Heart right ventricle (tissue), 16 donors: ENCODE data around the gene KLHL25. TPM values are rescaled to one million over a fixed set of nuclear protein-coding genes. Genes with fewer than 3 reads are reported as not detected.
A peak's percentile ranks its signal among the peaks of the same experiment; 100 is the strongest.

Source experiments
- ATAC-seq, 8 donors: fragments of 200-7000 bp; cut with Tn5 transposase; one replicate each; pipeline ENCODE4 v1.9.1; 2020; ENCODE audit warnings: mild to moderate bottlenecking in 8 of 8, moderate library complexity in 8 of 8, moderate number of reproducible peaks in 1 of 8
- DNase-seq, 2 donors: peaks; one replicate each; pipeline ENCODE4 v3.0.0-alpha.2; 2020
- H3K27ac ChIP-seq, 10 donors: fragments of 200-600 bp; sonication (generic) in 2 of 10; one replicate each; pipeline versions ENCODE4 v1.5.0 to v1.8.0; 2020 to 2022; ENCODE audit warnings: mild to moderate bottlenecking in 3 of 10
- H3K27me3 ChIP-seq, 7 donors: fragments of 200-600 bp; one replicate each; pipeline ENCODE4 v1.8.0; 2021 to 2022; ENCODE audit warnings: mild to moderate bottlenecking in 2 of 7
- H3K36me3 ChIP-seq, 9 donors: fragments of 200-600 bp; sonication (generic) in 1 of 9; one replicate each; pipeline versions ENCODE4 v1.5.0 to v1.8.0; 2020 to 2022; ENCODE audit warnings: mild to moderate bottlenecking in 2 of 9
- H3K4me1 ChIP-seq, 9 donors: fragments of 200-600 bp; sonication (generic) in 1 of 9; one replicate each; pipeline versions ENCODE4 v1.5.0 to v1.8.0; 2020 to 2022; ENCODE audit warnings: mild to moderate bottlenecking in 4 of 9
- H3K4me3 ChIP-seq, 10 donors: fragments of 200-600 bp; sonication (generic) in 2 of 10; one replicate each; pipeline versions ENCODE4 v1.5.0 to v1.8.0; 2020 to 2022; ENCODE audit warnings: mild to moderate bottlenecking in 7 of 10, moderate library complexity in 2 of 10
- H3K9me3 ChIP-seq, 11 donors: fragments of 200-600 bp in 10 of 11; sonication (generic) in 2 of 11; one replicate each; pipeline versions ENCODE4 v1.5.0 to v1.8.0; 2013 to 2022; ENCODE audit warnings: mild to moderate bottlenecking in 2 of 11, control low read depth in 1 of 11, moderate library complexity in 1 of 11
- WGBS, 2 donors: extraction: QIAGEN DNeasy Blood & Tissue Kit; methylation state at CpG; one replicate each; pipeline ENCODE4 v1.1.7; 2013; ENCODE audit warnings: inconsistent platforms in 1 of 2; 5-methylcytosine and 5-hydroxymethylcytosine counted together
- intact Hi-C, 10 donors: fragments of 100-400 bp; cut with DNase I; formaldehyde crosslinking; loops; one replicate each; pipeline versions ENCODE4 v1.11.1 to v1.14.2; 2022
- polyA plus RNA-seq, 2 donors: library from polyadenylated mRNA; stranded (reverse); fragments of 200-250 nt; gene quantifications; one replicate each; pipeline ENCODE4 v1.2.3, GENCODE V29; 2013
- total RNA-seq, 10 donors: library from RNA; stranded (reverse); fragmentation: NEBNext Ultra II Directional in 3 of 10; extraction: Animal tissue kit (Norgen Biotek cat#: 25700) in 3 of 10; gene quantifications; one replicate each; pipeline versions ENCODE4 v1.2.1 to v1.2.4, GENCODE V29; 2021 to 2023
- TF ChIP-seq, protein P1 (sequence below), 9 donors: fragments of 200-600 bp; sonication (generic) in 2 of 9; IDR thresholded peaks; one replicate each; pipeline versions ENCODE4 v1.5.0 to v1.8.0; 2021 to 2022; ENCODE audit warnings: antibody characterized with exemption in 9 of 9, mild to moderate bottlenecking in 5 of 9, moderate library complexity in 1 of 9
- donor health status: Arrhythmogenic right ventricular cardiomyopathy.
- donor health status: ischemic (EF 13 %, LVEDD 7.1; RV severe dilation, severe dysfunction).
- donor health status: healthy with polysubstance abuse.
- donor health status: DM: no; HTN: yes; CAD: no.
- donor health status: DM: no; HTN: no; CAD: no.
- donor health status: ischemic (EF 25% LVEDD 6.9; RV normal size, moderate dysfunction).
- donor health status: ischemic (EF 25% LVEDD 5.7; RV mildly dilated, moderate dysfunction).
- donor health status: healthy.
- donor health status: DM: yes; HTN: yes; CAD: no.
- donor health status: Ischemic cardiomyopathy.
- donor health status: ischemic (EF 35%, LVEDD 5.7; RV mildly dilated, moderate dysfunction).
- donor health status: nonischemic (EF 11% LVEDD 7.7; RV severe dilation, severe dysfunction).
- donor health status: DM: yes; HTN: yes; CAD: no.
- donor health status: PGD.
- donor health status: ischemic (EF 29% LVEDD 5.4; RV normal size, mild dysfunction).
- donor health status: nonischemic (EF 23%, LVEDD 6.1; RV moderate dilation, normal function).

The KLHL25 gene
- total and polyA plus RNA-seq, 12 donors = 1.9 to 9.2 (median 3.2) TPM

DNA sequence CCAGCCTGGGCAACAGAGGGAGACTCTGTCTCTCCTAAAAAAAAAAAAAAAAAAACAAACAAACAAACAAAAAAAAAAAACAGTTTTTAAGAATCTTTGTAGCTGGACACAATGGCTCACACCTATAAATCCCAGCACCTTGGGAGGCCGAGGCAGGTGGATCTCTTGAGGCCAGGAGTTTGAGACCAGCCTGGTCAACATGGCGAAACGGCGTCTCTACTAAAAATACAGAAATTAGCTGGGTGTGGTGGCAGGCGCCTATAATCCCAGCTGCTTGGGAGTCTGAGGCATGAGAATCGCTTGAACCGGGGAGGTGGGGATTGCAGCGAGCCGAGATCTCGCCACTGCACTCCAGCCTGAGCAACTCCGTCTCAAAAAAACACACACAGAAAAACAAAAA lies 53.1 kb downstream of the KLHL25 start:
- TF ChIP-seq, protein P1, sequence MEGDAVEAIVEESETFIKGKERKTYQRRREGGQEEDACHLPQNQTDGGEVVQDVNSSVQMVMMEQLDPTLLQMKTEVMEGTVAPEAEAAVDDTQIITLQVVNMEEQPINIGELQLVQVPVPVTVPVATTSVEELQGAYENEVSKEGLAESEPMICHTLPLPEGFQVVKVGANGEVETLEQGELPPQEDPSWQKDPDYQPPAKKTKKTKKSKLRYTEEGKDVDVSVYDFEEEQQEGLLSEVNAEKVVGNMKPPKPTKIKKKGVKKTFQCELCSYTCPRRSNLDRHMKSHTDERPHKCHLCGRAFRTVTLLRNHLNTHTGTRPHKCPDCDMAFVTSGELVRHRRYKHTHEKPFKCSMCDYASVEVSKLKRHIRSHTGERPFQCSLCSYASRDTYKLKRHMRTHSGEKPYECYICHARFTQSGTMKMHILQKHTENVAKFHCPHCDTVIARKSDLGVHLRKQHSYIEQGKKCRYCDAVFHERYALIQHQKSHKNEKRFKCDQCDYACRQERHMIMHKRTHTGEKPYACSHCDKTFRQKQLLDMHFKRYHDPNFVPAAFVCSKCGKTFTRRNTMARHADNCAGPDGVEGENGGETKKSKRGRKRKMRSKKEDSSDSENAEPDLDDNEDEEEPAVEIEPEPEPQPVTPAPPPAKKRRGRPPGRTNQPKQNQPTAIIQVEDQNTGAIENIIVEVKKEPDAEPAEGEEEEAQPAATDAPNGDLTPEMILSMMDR (IDR thresholded peaks at IDR 0.05) = no peak
- 91 to 93% methylated on average over 11 of the region's 11 CpGs for WGBS, 2 donors
- intact Hi-C loops = no loop called here
- peak overlapping the region in 2 of 10 donors; percentile 16 to 49 for H3K27ac ChIP-seq
- H3K27me3 ChIP-seq = no peaks in the 10 kb centered on the region
- DNase-seq (no peak), ATAC-seq (no peak)
- no peak overlapping the region for H3K4me3 ChIP-seq
- H3K36me3 ChIP-seq = peaks cover 0 to 100% (median 58%) of the 10 kb centered on the region in 9 donors
- H3K4me1 ChIP-seq = peaks cover 0 to 42% (median 12%) of the 10 kb centered on the region in 9 donors
- H3K9me3 ChIP-seq = no peaks in the 10 kb centered on the region

DNA sequence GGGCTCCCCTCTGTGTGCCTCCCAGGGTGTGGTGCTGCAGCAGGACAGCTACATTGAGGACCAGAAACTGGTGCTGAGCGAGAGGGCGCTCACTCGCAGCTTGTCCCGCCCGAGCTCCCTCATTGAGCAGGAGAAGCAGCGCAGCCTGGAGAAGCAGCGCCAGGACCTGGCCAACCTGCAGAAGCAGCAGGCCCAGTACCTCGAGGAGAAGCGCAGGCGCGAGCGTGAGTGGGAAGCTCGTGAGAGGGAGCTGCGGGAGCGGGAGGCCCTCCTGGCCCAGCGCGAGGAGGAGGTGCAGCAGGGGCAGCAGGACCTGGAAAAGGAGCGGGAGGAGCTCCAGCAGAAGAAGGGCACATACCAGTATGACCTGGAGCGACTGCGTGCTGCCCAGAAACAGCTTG lies 53.7 kb downstream of the KLHL25 start:
- TF ChIP-seq, protein P1 (IDR thresholded peaks at IDR 0.05) = no peak
- intact Hi-C loops = no loop called here
- WGBS, 2 donors = 90 to 93% methylated on average over 20 of the region's 20 CpGs
- H3K9me3 ChIP-seq = no peaks in the 10 kb centered on the region
- H3K4me3 ChIP-seq = no peak overlapping the region
- H3K27me3 ChIP-seq = no peaks in the 10 kb centered on the region
- peaks cover 0 to 100% (median 63%) of the 10 kb centered on the region in 9 donors for H3K36me3 ChIP-seq
- peaks cover 0 to 42% (median 12%) of the 10 kb centered on the region in 9 donors for H3K4me1 ChIP-seq
- H3K27ac ChIP-seq = peak overlapping the region in 2 of 10 donors; percentile 26 to 47
- no peak for DNase-seq
- ATAC-seq = peak in 3 of 8 donors; percentile 4 to 14 (median 9)

DNA sequence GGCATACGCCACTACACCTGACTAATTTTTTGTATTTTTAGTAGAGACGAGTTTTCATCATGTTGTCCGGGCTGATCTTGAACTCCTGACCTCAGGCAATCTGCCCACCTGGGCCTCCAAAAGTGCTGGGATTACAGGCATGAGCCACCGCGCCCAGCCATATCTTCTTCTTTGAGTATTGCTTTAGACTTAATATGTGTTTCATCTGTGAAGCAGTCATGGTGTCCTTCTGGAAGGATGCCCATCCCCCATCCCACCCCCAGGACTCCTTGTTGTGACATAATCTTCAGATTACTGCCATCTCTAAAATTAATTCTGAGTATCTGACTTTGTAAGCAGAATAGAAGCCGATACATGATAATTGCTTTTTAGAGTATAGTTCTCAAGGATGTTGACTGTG lies 57.7 kb downstream of the KLHL25 start:
- no peaks in the 10 kb centered on the region for H3K27me3 ChIP-seq
- H3K27ac ChIP-seq = peak overlapping the region in 1 of 10 donors; percentile 15
- H3K36me3 ChIP-seq = peaks cover 0 to 100% (median 69%) of the 10 kb centered on the region in 9 donors
- intact Hi-C loops = loop anchor here in 2 of 10 donors (10.0 kb wide), 2 partner anchors 58 to 252 kb away; partner anchors contain the start of gene KLHL25 (in 1 of the 2)
- WGBS, 2 donors = 85 to 86% methylated on average over 6 of the region's 6 CpGs
- TF ChIP-seq, protein P1 (IDR thresholded peaks at IDR 0.05) = no peak
- no peak overlapping the region for H3K4me3 ChIP-seq
- ATAC-seq (no peak), DNase-seq (no peak)
- peaks cover 0 to 25% (median 5%) of the 10 kb centered on the region in 9 donors for H3K4me1 ChIP-seq
- H3K9me3 ChIP-seq = peaks cover 0 to 16% (median 10%) of the 10 kb centered on the region in 11 donors

DNA sequence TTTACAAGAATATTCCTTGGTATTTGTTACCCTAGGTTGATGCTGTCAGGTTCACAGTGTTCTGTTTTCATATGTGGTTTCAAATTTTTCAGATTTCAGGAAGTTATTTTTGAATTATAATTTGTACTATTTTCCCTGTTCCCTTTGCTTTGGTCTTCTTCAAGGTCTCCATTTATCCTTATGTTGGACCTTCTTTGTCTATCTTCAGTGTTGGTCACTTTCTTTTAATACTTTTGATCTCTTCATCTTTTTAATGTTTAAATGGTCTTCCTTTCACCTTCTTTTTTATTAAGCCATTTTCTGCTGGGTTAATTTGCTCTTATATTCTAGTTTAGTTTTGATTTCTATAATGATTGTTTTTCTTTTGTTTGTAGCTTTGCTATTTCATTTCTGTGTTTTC lies 61.3 kb downstream of the KLHL25 start:
- peaks cover 0 to 16% (median 10%) of the 10 kb centered on the region in 11 donors for H3K9me3 ChIP-seq
- DNase-seq (no peak), ATAC-seq (no peak)
- TF ChIP-seq, protein P1 (IDR thresholded peaks at IDR 0.05) = no peak
- H3K4me3 ChIP-seq = no peak overlapping the region
- H3K36me3 ChIP-seq = peaks cover 0 to 100% (median 64%) of the 10 kb centered on the region in 9 donors
- H3K27me3 ChIP-seq = no peaks in the 10 kb centered on the region
- peaks cover 0 to 22% (median 4%) of the 10 kb centered on the region in 9 donors for H3K4me1 ChIP-seq
- no peak overlapping the region for H3K27ac ChIP-seq
- intact Hi-C loops = loop anchor here in 8 of 10 donors (5.0 to 10.0 kb wide), 4 partner anchors 61 to 249 kb away; partner anchors contain the start of gene KLHL25 (in 1 of the 8)
